H1 (cell line): ENCODE results near the gene PHLPP2. TPM values are rescaled to one million over a fixed set of nuclear protein-coding genes. Genes with fewer than 3 reads are reported as not detected.

Experiments
- CTCF ChIA-PET: fragments of 300-600 bp; sonication (Branson Sonifier 250); formaldehyde crosslinking; loops from one replicate; lab custom pipeline; 2021; ENCODE audit not compliant: partially characterized antibody; lab: Charles Lee
- POLR2A ChIA-PET: fragments of 300-600 bp; sonication (Branson Sonifier 250); formaldehyde crosslinking; loops from one replicate; lab custom pipeline; 2021; ENCODE audit warnings: inconsistent platforms; ENCODE audit not compliant: partially characterized antibody; lab: Charles Lee
- DNase-seq, 2 experiments: peaks; one replicate each; pipeline versions ENCODE4 v3.0.0 to v3.0.0-alpha.2; 2010 to 2022; ENCODE audit warnings: low spot score in 2 of 2, low read depth in 1 of 2, mixed read lengths in 1 of 2
- FAIRE-seq: peaks from 2 replicates; lab custom pipeline; 2011; peaks lifted over from hg19 to GRCh38; lab: Jason Lieb, UNC
- H2AFZ ChIP-seq: 2 replicates; pipeline ENCODE4 v1.8.1; 2012; ENCODE audit warnings: low read length, inconsistent platforms
- H2AK5ac ChIP-seq: 2 replicates; pipeline ENCODE4 v1.6.1; 2013; ENCODE audit warnings: low read depth, low read length
- H2BK120ac ChIP-seq: replicated peaks from 2 replicates; pipeline ENCODE3; 2013; ENCODE audit warnings: low read depth, low read length, inconsistent platforms
- H2BK12ac ChIP-seq: 2 replicates; pipeline ENCODE4 v1.6.1; 2013; ENCODE audit warnings: low read depth, low read length
- H2BK15ac ChIP-seq: 2 replicates; pipeline ENCODE4 v1.6.1; 2013; ENCODE audit warnings: low read length
- H2BK20ac ChIP-seq: 2 replicates; pipeline ENCODE4 v1.6.1; 2013; ENCODE audit warnings: low read length
- H2BK5ac ChIP-seq: 2 replicates; pipeline ENCODE4 v1.6.1; 2013; ENCODE audit warnings: low read depth, low read length
- H3K14ac ChIP-seq: 2 replicates; pipeline ENCODE4 v1.6.1; 2013; ENCODE audit warnings: inconsistent platforms; ENCODE audit not compliant: insufficient read length
- H3K18ac ChIP-seq: 2 replicates; pipeline ENCODE4 v1.6.1; 2013; ENCODE audit warnings: low read length; ENCODE audit errors: extremely low read depth
- H3K23ac ChIP-seq: 2 replicates; pipeline ENCODE4 v1.6.1; 2013; ENCODE audit warnings: inconsistent platforms; ENCODE audit not compliant: insufficient read length
- H3K23me2 ChIP-seq: 2 replicates; pipeline ENCODE4 v1.6.1; 2013; ENCODE audit warnings: low read depth, low read length
- H3K27ac ChIP-seq: 2 replicates; pipeline ENCODE4 v1.6.1; 2011; ENCODE audit warnings: low read depth, low read length, inconsistent platforms
- H3K27me3 ChIP-seq, 4 experiments: replicated peaks in 1 of 4; 1 replicate in 1 of 4; 2 replicates in 3 of 4; pipeline versions ENCODE4 v1.6.1 to v1.8.1; 2011 to 2013; ENCODE audit warnings: low read length in 3 of 4, mild to moderate bottlenecking in 3 of 4, inconsistent platforms in 2 of 4, mixed read lengths in 2 of 4, moderate library complexity in 1 of 4; ENCODE audit not compliant: control insufficient read depth in 3 of 4, insufficient read depth in 3 of 4; ENCODE audit errors: extremely low read depth in 1 of 4
- H3K36me3 ChIP-seq, 4 experiments: 2 replicates each; pipeline versions ENCODE4 v1.6.1 to v1.8.1; 2011 to 2013; ENCODE audit warnings: mild to moderate bottlenecking in 4 of 4, low read length in 3 of 4, moderate library complexity in 2 of 4, control low read depth in 1 of 4, inconsistent platforms in 1 of 4; ENCODE audit not compliant: insufficient read depth in 4 of 4, control insufficient read depth in 2 of 4
- H3K4ac ChIP-seq: replicated peaks from 2 replicates; pipeline ENCODE3; 2013; ENCODE audit warnings: low read length, low read depth, mixed read lengths, inconsistent platforms; ENCODE audit not compliant: insufficient read length
- H3K4me1 ChIP-seq, 4 experiments: replicated peaks in 1 of 4; 1 replicate in 1 of 4; 2 replicates in 3 of 4; pipeline versions ENCODE4 v1.6.1 to v1.8.1; 2011 to 2013; ENCODE audit warnings: low read length in 3 of 4, inconsistent platforms in 2 of 4, mixed read lengths in 1 of 4; ENCODE audit not compliant: insufficient read depth in 4 of 4, control insufficient read depth in 3 of 4
- H3K4me2 ChIP-seq, 2 experiments: 2 replicates each; pipeline versions ENCODE4 v1.6.1 to v1.8.1; 2011 to 2013; ENCODE audit warnings: low read depth in 2 of 2, low read length in 2 of 2, control low read depth in 1 of 2, inconsistent platforms in 1 of 2, mild to moderate bottlenecking in 1 of 2; ENCODE audit not compliant: insufficient read depth in 1 of 2
- H3K4me3 ChIP-seq, 4 experiments: fragments of 200-600, 300-600 bp in 1 of 4; sonication (generic), shearing (Covaris generic), sonication (Bioruptor Twin) in 1 of 4; 2 replicates each; pipeline versions ENCODE4 v1.5.1 to v1.8.1; 2011 to 2016; ENCODE audit warnings: low read length in 4 of 4, low read depth in 3 of 4, control low read depth in 2 of 4, inconsistent platforms in 2 of 4, mild to moderate bottlenecking in 2 of 4, mixed read lengths in 1 of 4, moderate library complexity in 1 of 4; ENCODE audit not compliant: insufficient read depth in 2 of 4; ENCODE audit errors: extremely low read depth in 1 of 4
- H3K56ac ChIP-seq: replicated peaks from 2 replicates; pipeline ENCODE3; 2013; ENCODE audit warnings: low read depth, mild to moderate bottlenecking, mixed read lengths, low read length, inconsistent platforms; ENCODE audit not compliant: insufficient read length
- H3K79me1 ChIP-seq: 2 replicates; pipeline ENCODE4 v1.6.1; 2013; ENCODE audit warnings: low read depth, low read length, control low read depth
- H3K79me2 ChIP-seq, 2 experiments: 2 replicates each; pipeline versions ENCODE4 v1.6.1 to v1.8.1; 2012 to 2013; ENCODE audit warnings: low read length in 2 of 2, mild to moderate bottlenecking in 2 of 2, inconsistent platforms in 1 of 2; ENCODE audit not compliant: insufficient read depth in 2 of 2, control insufficient read depth in 1 of 2
- H3K9ac ChIP-seq, 4 experiments: replicated peaks in 1 of 4; 1 replicate in 1 of 4; 2 replicates in 3 of 4; pipeline versions ENCODE4 v1.6.1 to v1.8.1; 2011 to 2013; ENCODE audit warnings: low read depth in 3 of 4, low read length in 3 of 4, control low read depth in 2 of 4, mild to moderate bottlenecking in 2 of 4, moderate library complexity in 2 of 4, inconsistent platforms in 1 of 4; ENCODE audit errors: extremely low read depth in 1 of 4
- H3K9me3 ChIP-seq, 2 experiments: 2 replicates each; pipeline versions ENCODE4 v1.6.1 to v1.8.1; 2012 to 2013; ENCODE audit warnings: mild to moderate bottlenecking in 2 of 2, moderate library complexity in 2 of 2, control low read depth in 1 of 2, inconsistent platforms in 1 of 2, low read depth in 1 of 2, low read length in 1 of 2, mixed read lengths in 1 of 2; ENCODE audit not compliant: insufficient read depth in 2 of 2
- H4K20me1 ChIP-seq, 2 experiments: replicated peaks in 1 of 2; 2 replicates each; pipeline versions ENCODE3 to v1.8.1; 2011 to 2013; ENCODE audit warnings: inconsistent platforms in 2 of 2, low read length in 2 of 2, mild to moderate bottlenecking in 1 of 2; ENCODE audit not compliant: insufficient read depth in 2 of 2, control insufficient read depth in 1 of 2
- H4K5ac ChIP-seq: 2 replicates; pipeline ENCODE4 v1.6.1; 2013; ENCODE audit warnings: low read length, low read depth, mixed read lengths, inconsistent platforms; ENCODE audit not compliant: insufficient read length
- H4K8ac ChIP-seq: 2 replicates; pipeline ENCODE4 v1.8.0; 2013; ENCODE audit warnings: mild to moderate bottlenecking, moderate library complexity, low read length, inconsistent platforms; ENCODE audit not compliant: insufficient read depth; ENCODE audit errors: extremely low read depth
- H4K91ac ChIP-seq: replicated peaks from 2 replicates; pipeline ENCODE3; 2013; ENCODE audit warnings: low read length, mixed read lengths, inconsistent platforms; ENCODE audit not compliant: insufficient read length
- ASH2L ChIP-seq: fragments of 200-600, 300-600 bp; sonication (generic); IDR thresholded peaks from one replicate; pipeline ENCODE4 v1.7.1; 2017; ENCODE audit warnings: low read length
- BACH1 ChIP-seq: IDR thresholded peaks from 2 replicates; pipeline ENCODE4 v1.6.1; 2012; ENCODE audit warnings: low read length, improper control_type of control experiment
- EZH2 ChIP-seq: fragments of 200-600 bp; sonication (generic); IDR thresholded peaks from 2 replicates; pipeline ENCODE4 v1.7.1; 2012; ENCODE audit warnings: low read depth, mild to moderate bottlenecking, moderate library complexity, low read length, inconsistent platforms; ENCODE audit not compliant: severe bottlenecking
- RAD21 ChIP-seq, 2 experiments: IDR thresholded peaks in 1 of 2; conservative IDR thresholded peaks in 1 of 2; 2 replicates each; pipeline ENCODE4 v1.6.1; 2011; ENCODE audit warnings: low read depth in 2 of 2, low read length in 2 of 2, improper control_type of control experiment in 1 of 2, inconsistent platforms in 1 of 2, mild to moderate bottlenecking in 1 of 2, moderate library complexity in 1 of 2
- SIRT6 ChIP-seq: IDR thresholded peaks from one replicate; pipeline ENCODE4 v1.7.1; 2012; ENCODE audit warnings: low read length, inconsistent platforms
- TCF12 ChIP-seq: IDR thresholded peaks from 2 replicates; pipeline ENCODE4 v1.6.1; 2011; ENCODE audit warnings: low read depth, mild to moderate bottlenecking, low read length
- WGBS, 2 experiments: shearing (Covaris generic) in 1 of 2; methylation state at CpG; one replicate each; pipeline versions ENCODE4 v1.1.6 to v1.1.7; 2013 to 2015; ENCODE audit warnings: low lambda C conversion rate in 2 of 2, mixed read lengths in 2 of 2, inconsistent platforms in 1 of 2, low coverage in 1 of 2, missing lambda C conversion rate in 1 of 2; ENCODE audit not compliant: insufficient replicate concordance in 2 of 2, insufficient coverage in 1 of 2, insufficient read length in 1 of 2; ENCODE audit errors: extremely low coverage in 1 of 2, missing lambda C conversion rate in 1 of 2; 5-methylcytosine and 5-hydroxymethylcytosine counted together
- polyA plus RNA-seq, 7 experiments: library from polyadenylated mRNA; depleted of rRNA in 3 of 7; stranded (reverse) in 5 of 7; unstranded in 2 of 7; fragments of >200 nt in 5 of 7; fragments of 200-250 nt in 2 of 7; gene quantifications; 1 replicate in 5 of 7; 2 replicates in 1 of 7; 4 replicates in 1 of 7; pipeline versions ENCODE4 v1.2.1 to v1.2.3, GENCODE V29; 2011 to 2013; ENCODE audit warnings: missing spikeins in 2 of 7, mixed read lengths in 2 of 7
- total RNA-seq: library from RNA; stranded (reverse); fragmentation: NEBNext Ultra II Directional; extraction: Animal tissue kit (Norgen Biotek cat#: 25700); gene quantifications from 2 replicates; pipeline ENCODE4 v1.2.1, GENCODE V29; 2021

PHLPP2 gene
- total and polyA plus RNA-seq, 2 of the 8 experiments (the other 6 are each of a cell fraction or from before 2014, with no cell fraction given): 7.3 to 12.9 TPM

GRCh38 chr16:71737501-71737900, 13.0 kb upstream of the PHLPP2 start:
- CTCF ChIA-PET: interaction anchor here (0.6 to 1.4 kb wide), 2 partner anchors 194 to 224 kb away, joined by 3 to 5 read pairs; no protein-coding TSS in a partner anchor
- Histone ChIP-seq H3K9ac (no peak overlapping the region), H4K20me1 (no peaks in the 10 kb centered on the region), H2BK15ac (no peak overlapping the region), H3K4ac (no peak overlapping the region), H2BK12ac (no peak overlapping the region), H3K79me2 (no peaks in the 10 kb centered on the region), H3K4me2 (no peak overlapping the region), H4K5ac (no peak overlapping the region), H3K9me3 (no peaks in the 10 kb centered on the region), H3K56ac (no peak overlapping the region), H4K8ac (no peak overlapping the region), H3K4me3 (no peak overlapping the region), H3K27ac (no peak overlapping the region), H3K18ac (no peak overlapping the region), H3K79me1 (no peaks in the 10 kb centered on the region), H3K4me1 (no peaks in the 10 kb centered on the region), H2AFZ (no peak overlapping the region), H2BK20ac (no peak overlapping the region), H2AK5ac (no peak overlapping the region), H3K23ac (no peak overlapping the region), H2BK120ac (no peak overlapping the region), H3K27me3 (no peaks in the 10 kb centered on the region), H3K14ac (no peak overlapping the region), H3K36me3 (peaks cover 6 to 61% (median 29%) of the 10 kb centered on the region in 4 experiments; a peak in 7 of 8 replicates), H2BK5ac (no peak overlapping the region), H4K91ac (no peak overlapping the region), H3K23me2 (no peaks in the 10 kb centered on the region)
- DNase-seq: no peak
- FAIRE-seq: no peak
- POLR2A ChIA-PET: interaction anchor here (0.5 to 0.6 kb wide), 2 partner anchors 12 to 113 kb away, joined by 3 to 4 read pairs; no protein-coding TSS in a partner anchor
- TF ChIP-seq SIRT6 (no peak), BACH1 (no peak), TCF12 (no peak), ASH2L (no peak), EZH2 (no peak), RAD21 (IDR thresholded peaks at IDR 0.05 in 1 of 2, conservative IDR thresholded peaks at IDR 0.05 in 1 of 2; ENCODE audit: low read depth in 2 of 2, low read length in 2 of 2) (no peak)
- 92% methylated on average over 6 of the region's 6 CpGs; no CpG with 5 or more reads in 1 of the 2 experiments for WGBS, 2 experiments
